ENCODE data around the gene CDH12. TPM values are rescaled to one million over a fixed set of nuclear protein-coding genes. Genes with fewer than 3 reads are reported as not detected.
"Not testable (repeated sequence)": the region's sequence is repeated elsewhere in the genome, so short reads cannot be mapped to it uniquely, and the experiment has no call there.

Gene CDH12
- total RNA-seq, 1 donor: under 0.01 TPM

DNA sequence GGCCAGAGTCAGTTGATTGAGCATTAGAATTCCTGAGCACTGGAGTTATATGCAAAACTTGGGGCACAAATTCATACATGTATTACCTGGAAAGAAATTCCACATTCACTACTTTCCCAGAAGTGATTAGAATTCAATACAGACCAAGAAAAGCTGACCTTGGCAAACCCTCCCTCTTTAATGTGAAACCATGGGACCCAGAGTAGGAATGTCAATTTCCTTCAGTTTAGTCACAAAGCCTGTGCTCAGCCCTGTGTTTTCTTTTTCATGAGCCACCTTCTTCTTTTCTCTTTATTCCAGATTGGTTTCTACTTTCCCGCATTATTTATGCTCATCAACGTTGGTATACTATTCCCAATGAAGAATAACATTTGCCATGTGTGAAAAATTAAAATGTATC, 420.2 kb downstream of the CDH12 start:
- no peaks in the 10 kb centered on the region for H3K4me1 ChIP-seq (ENCODE audit: insufficient read depth, low read length)
- H3K4me3 ChIP-seq (ENCODE audit: low read length): no peak overlapping the region
- H3K27me3 ChIP-seq (ENCODE audit: insufficient read depth, low read length): no peaks in the 10 kb centered on the region
- no peaks in the 10 kb centered on the region for H3K9me3 ChIP-seq (ENCODE audit: low read depth, low read length)

DNA sequence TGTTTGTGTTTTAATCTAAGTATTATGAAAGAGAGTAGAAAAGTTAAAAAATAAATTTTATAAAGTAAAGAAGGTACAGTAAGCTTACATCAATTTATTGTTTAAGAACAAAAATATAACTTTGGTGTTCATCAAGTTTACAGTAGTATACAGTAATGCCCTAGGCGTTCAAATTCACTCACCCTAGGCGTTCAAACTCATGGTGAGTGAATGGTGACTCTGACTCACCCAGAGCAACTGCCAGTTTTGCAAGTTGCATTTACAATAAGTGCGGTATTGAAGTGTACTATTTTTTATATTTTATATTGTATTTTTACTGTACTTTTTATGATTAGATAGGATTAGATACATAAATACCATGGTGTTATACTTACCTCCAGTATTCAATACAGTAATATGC, 421.3 kb downstream of the CDH12 start:
- H3K4me1 ChIP-seq (ENCODE audit: insufficient read depth, low read length): no peaks in the 10 kb centered on the region
- H3K4me3 ChIP-seq (ENCODE audit: low read length): no peak overlapping the region
- no peaks in the 10 kb centered on the region for H3K9me3 ChIP-seq (ENCODE audit: low read depth, low read length)
- H3K27me3 ChIP-seq (ENCODE audit: insufficient read depth, low read length): no peaks in the 10 kb centered on the region

DNA sequence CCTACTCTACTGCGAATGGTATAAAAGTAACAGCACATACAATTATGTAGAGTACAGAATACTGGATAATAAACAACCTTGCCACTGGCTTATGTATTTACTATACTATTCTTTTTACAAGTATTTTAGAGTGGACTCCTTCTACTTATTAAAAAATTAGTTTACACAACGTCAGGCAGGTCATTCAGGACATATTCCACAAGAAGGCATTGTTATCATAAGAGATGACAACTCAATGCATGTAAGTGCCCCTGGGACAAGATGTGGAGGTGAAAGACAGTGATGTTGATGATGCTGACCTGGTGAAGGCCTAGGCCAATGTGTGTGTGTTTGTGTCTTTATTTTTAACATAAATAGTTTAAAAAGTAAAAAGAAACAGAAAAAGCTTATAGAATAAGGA, 421.7 kb downstream of the CDH12 start:
- H3K9me3 ChIP-seq (ENCODE audit: low read depth, low read length): no peaks in the 10 kb centered on the region
- H3K27me3 ChIP-seq (ENCODE audit: insufficient read depth, low read length): no peaks in the 10 kb centered on the region
- H3K4me3 ChIP-seq (ENCODE audit: low read length): no peak overlapping the region
- no peaks in the 10 kb centered on the region for H3K4me1 ChIP-seq (ENCODE audit: insufficient read depth, low read length)

DNA sequence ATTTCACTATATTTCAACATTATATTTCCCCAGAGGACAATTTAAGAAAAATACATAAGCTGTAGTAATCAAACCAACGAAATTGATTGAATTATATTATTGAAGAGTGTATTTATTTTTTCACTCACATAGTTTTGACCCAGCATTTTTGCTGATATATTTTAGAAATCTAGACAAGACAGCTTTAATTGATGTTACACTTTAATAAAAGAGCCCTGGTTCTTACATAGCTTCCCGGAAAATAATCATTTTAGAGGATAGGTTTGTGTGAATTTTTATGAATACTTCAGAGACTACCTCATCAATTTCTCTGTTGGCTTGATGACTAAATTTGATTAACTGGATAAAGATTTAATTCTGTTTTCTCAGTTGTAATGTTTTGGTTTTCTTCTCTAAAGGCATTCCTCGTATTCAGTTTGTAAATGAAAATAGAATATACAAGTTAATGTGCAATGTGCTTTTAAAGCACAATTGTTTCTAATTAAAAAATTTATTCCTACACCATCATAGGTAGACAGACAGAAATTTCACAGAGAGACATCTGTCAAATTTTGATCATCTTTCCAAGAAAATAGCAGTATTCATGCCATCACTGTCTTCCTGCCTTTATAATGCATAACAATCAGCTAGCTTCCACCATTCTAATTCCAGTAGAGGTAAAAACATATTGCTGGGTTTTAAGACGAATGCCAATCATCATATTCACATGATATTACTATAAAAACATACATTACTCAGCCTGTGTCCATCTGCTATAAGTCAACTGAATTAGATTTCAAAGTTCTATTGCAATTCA, 441.4 kb downstream of the CDH12 start:
- H3K4me1 ChIP-seq (ENCODE audit: insufficient read depth, low read length): no peaks in the 10 kb centered on the region
- H3K27me3 ChIP-seq (ENCODE audit: insufficient read depth, low read length): no peaks in the 10 kb centered on the region
- no peak overlapping the region for H3K4me3 ChIP-seq (ENCODE audit: low read length)
- no peaks in the 10 kb centered on the region for H3K9me3 ChIP-seq (ENCODE audit: low read depth, low read length)

DNA sequence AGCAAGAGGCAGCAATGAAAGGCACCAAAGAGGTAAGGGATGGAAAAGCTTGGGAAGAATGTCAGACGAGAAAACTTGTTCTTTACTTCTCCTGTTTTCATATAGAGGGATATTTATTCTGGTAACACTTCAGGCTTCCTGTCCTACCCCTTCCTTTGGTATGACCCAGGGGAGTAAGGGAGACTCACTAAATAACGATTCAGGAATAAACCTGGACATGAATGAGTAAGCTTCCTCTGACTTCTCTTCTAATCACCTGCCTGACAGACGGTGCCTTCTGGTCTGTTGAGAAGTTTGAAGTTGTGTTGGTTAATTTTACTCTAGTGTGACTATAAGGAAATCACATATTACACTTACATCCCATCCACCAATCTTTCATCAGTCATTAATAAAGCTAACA, 461.2 kb downstream of the CDH12 start:
- H3K4me3 ChIP-seq (ENCODE audit: low read length): no peak overlapping the region
- H3K4me1 ChIP-seq (ENCODE audit: insufficient read depth, low read length): no peaks in the 10 kb centered on the region
- no peaks in the 10 kb centered on the region for H3K9me3 ChIP-seq (ENCODE audit: low read depth, low read length)
- H3K27me3 ChIP-seq (ENCODE audit: insufficient read depth, low read length): no peaks in the 10 kb centered on the region

DNA sequence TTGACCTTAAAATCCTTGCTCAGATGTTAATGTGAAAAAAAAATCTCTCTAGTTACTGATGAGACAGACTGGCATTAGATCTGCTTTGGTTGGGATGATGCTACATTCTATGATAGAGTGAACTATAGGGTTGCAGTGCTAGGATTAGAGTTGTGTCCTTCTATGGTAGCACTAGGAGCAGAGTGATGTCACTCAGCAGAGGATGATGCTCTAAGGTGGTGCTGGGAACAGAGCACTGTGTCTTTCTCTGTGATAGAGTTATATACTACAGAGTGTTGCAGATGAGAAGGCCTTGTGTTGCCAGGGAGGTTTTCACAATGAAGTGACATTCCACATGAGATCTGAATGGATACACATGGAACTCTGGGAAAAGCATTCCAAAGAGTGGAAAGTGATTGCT, 462.3 kb downstream of the CDH12 start:
- Histone ChIP-seq H3K27me3 (ENCODE audit: insufficient read depth, low read length) (no peaks in the 10 kb centered on the region), H3K4me1 (ENCODE audit: insufficient read depth, low read length) (no peaks in the 10 kb centered on the region)

DNA sequence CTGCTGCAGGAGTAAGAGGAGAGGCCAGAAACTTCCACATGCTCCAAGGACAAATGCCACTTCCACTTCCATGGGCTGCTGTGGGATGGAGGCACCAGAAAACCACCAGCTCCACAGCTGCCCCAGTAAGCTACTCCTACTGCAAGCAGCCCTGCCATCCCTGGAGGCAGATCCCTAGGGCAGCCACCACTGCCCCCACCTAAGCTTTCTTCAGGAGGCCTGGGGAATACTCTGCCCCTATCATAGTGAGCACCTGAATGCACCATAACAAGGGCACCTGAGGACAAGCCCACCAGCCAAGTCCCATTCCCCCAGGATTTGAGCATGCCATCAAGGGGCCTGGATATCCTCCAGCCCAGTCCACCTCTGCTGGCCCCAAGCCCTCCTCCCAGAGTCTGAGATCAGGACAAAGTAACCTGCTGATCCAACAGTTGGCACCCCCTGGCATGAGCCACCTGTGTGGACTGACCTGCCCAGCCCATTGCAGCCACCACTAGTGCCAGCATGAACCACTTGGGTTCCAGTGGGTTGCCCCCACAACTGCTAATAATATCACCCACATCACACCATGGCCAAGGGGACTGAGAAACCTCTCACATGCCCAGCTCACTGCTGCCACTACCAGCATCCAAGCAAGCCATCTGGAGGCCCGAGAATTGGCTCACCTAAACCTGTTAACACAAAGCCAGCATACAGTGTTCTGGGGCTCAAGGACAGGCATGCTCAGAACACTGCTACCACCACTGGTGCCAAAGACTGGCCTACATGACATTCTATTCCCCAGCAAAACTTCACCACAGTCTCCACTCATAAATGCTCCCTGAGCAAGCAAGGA, 480.1 kb downstream of the CDH12 start:
- H3K4me1 ChIP-seq (ENCODE audit: insufficient read depth, low read length): no peaks in the 10 kb centered on the region
- H3K4me3 ChIP-seq (ENCODE audit: low read length): no peak overlapping the region
- no peaks in the 10 kb centered on the region for H3K9me3 ChIP-seq (ENCODE audit: low read depth, low read length)
- no peaks in the 10 kb centered on the region for H3K27me3 ChIP-seq (ENCODE audit: insufficient read depth, low read length)

More for the DNA sequence above, 462.3 kb downstream of the CDH12 start:
- Histone ChIP-seq H3K4me3 (ENCODE audit: low read length) (no peak overlapping the region), H3K9me3 (ENCODE audit: low read depth, low read length) (no peaks in the 10 kb centered on the region)

DNA sequence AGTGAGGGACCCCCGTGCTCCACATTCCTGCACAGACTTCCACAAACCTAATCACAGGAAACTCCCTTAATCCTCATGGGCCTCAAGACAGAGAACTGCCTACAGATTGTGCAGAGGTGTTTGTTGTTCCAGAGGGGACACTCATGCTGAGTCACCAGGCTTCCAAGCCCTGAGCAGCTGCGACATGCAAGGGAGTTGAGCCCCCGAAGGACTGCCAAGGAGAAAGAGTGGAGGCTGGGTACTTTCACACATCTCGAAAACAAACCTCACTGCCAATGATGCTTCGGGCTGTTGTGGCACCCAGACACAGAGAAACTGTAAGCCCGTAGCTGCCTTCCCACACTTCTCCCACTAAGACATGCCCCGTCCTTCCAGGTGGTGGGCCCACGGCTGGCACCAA, 480.8 kb downstream of the CDH12 start:
- no peaks in the 10 kb centered on the region for H3K4me1 ChIP-seq (ENCODE audit: insufficient read depth, low read length)
- H3K9me3 ChIP-seq (ENCODE audit: low read depth, low read length): no peaks in the 10 kb centered on the region
- no peaks in the 10 kb centered on the region for H3K27me3 ChIP-seq (ENCODE audit: insufficient read depth, low read length)
- H3K4me3 ChIP-seq (ENCODE audit: low read length): no peak overlapping the region

DNA sequence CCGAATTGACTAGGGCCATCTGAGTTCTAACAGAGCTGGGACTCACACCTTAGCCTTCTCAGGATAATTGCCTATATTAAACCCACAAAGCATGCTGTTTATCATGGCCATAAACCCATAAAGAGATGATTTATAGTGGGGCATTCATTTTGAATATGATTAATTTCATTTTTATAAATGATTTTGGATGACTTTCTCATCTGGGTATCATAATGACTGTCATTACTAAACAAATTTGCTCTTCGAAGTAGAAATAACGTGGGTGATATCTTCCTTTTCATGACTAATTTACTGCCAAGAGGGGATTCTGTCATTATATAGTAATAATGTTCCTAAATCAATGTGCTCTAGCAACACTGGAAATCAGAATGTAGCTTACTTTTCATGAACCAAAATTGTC, 498.2 kb downstream of the CDH12 start:
- H3K9me3 ChIP-seq (ENCODE audit: low read depth, low read length): no peaks in the 10 kb centered on the region
- no peak overlapping the region for H3K4me3 ChIP-seq (ENCODE audit: low read length)
- H3K27me3 ChIP-seq (ENCODE audit: insufficient read depth, low read length): no peaks in the 10 kb centered on the region
- no peaks in the 10 kb centered on the region for H3K4me1 ChIP-seq (ENCODE audit: insufficient read depth, low read length)

DNA sequence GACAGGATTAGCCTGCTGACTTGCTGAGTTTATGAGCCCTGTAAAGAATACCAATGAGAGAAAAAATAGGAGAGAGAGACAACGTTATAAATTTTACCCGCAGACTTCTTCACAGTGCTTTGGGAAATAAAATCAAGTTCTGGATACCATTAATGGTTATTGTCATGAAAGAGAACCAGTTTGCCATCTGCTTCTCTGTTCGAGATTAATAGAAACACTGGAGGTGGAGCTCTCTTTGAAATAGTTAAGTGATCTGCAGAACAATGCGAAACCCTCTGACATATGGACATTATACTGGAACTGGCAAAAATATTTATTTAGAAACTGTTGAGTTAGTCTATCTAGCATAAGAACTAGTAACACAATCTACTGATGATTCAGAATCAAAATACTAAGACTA, 500.7 kb downstream of the CDH12 start:
- Histone ChIP-seq H3K9me3 (ENCODE audit: low read depth, low read length) (no peaks in the 10 kb centered on the region), H3K4me3 (ENCODE audit: low read length) (no peak overlapping the region)

DNA sequence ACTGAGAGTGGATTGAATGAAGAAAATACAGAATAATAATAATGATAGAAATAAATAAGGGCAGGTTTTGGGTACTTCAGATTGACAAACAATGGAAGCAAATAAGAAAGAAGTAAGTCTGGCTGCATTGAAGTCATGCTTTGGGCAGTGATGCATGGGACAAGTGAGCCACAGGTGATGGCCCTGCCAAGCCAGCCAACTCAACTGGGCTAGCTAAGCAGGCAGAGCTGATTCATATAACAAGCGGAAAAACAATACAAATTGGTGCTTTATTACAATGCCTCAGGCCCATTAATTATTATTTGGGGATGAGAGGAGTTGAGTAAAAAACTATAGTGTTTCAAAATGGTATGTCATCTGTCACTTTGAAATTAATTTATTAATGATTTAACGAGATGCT, 502.0 kb downstream of the CDH12 start:
- no peaks in the 10 kb centered on the region for H3K9me3 ChIP-seq (ENCODE audit: low read depth, low read length)
- H3K4me1 ChIP-seq (ENCODE audit: insufficient read depth, low read length): no peaks in the 10 kb centered on the region
- no peak overlapping the region for H3K4me3 ChIP-seq (ENCODE audit: low read length)
- H3K27me3 ChIP-seq (ENCODE audit: insufficient read depth, low read length): no peaks in the 10 kb centered on the region

More for the DNA sequence above, 500.7 kb downstream of the CDH12 start:
- H3K4me1 ChIP-seq (ENCODE audit: insufficient read depth, low read length): no peaks in the 10 kb centered on the region
- no peaks in the 10 kb centered on the region for H3K27me3 ChIP-seq (ENCODE audit: insufficient read depth, low read length)

DNA sequence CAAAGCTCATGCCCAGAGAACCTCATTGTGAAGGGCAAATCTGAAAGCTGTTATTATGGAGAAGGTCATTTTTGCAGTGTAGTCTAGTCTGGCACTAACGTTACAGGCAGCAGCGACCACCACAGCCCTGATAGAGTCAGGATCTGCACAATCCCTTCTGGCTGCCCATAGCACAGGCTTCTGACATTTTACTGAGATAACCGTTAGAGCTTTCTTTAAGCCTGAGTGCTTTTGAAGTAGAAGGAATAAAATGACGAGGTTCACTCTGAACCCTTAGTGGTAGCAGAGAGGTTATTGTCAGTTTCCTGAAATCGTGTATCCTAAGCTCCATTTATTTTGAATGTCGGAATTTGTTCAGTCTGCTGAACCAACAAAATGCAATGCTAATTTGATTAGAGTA, 505.1 kb downstream of the CDH12 start:
- Histone ChIP-seq H3K4me3 (ENCODE audit: low read length) (no peak overlapping the region), H3K27me3 (ENCODE audit: insufficient read depth, low read length) (no peaks in the 10 kb centered on the region), H3K9me3 (ENCODE audit: low read depth, low read length) (no peaks in the 10 kb centered on the region), H3K4me1 (ENCODE audit: insufficient read depth, low read length) (no peaks in the 10 kb centered on the region)

DNA sequence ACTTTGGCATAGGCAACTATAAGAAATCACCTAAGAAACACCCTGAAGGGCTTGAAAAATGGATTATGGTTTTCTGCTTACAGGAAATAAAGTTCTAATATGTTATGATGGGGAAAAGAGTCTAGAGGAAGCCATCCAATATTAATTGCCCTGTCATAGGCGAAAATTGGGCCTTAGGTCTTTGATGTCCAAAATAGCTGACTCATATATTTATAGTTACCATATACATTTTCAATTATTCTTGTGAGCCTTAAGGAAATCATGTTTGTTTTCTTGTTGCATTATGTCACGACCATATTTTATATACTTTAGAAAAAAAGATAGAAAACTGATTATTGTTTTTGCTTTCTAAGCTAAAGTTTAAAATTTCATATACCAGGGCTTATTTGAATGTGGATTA, 509.1 kb downstream of the CDH12 start:
- Histone ChIP-seq H3K4me1 (ENCODE audit: insufficient read depth, low read length) (no peaks in the 10 kb centered on the region), H3K4me3 (ENCODE audit: low read length) (no peak overlapping the region)

DNA sequence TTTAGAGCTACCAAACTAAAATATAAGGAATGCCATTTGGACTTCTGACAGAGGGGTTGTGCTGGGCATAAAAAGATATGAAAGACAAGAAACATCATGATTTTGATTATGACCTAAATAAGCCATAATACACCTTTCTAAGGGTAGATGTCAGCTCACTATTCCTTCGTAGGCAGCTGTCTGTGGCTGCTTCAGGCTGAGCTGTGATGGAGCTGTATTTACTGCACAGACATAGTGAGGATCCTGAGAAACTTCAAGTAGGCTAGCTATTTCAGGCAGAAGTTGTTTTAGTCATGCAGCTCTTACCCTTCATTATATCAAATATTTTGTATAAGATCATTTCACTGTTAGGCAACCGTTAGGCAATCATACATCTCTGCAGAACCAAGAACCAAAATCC, 511.7 kb downstream of the CDH12 start:
- Histone ChIP-seq H3K4me1 (ENCODE audit: insufficient read depth, low read length) (no peaks in the 10 kb centered on the region), H3K9me3 (ENCODE audit: low read depth, low read length) (no peaks in the 10 kb centered on the region), H3K4me3 (ENCODE audit: low read length) (no peak overlapping the region), H3K27me3 (ENCODE audit: insufficient read depth, low read length) (no peaks in the 10 kb centered on the region)

More for the DNA sequence above, 509.1 kb downstream of the CDH12 start:
- H3K9me3 ChIP-seq (ENCODE audit: low read depth, low read length): no peaks in the 10 kb centered on the region
- no peaks in the 10 kb centered on the region for H3K27me3 ChIP-seq (ENCODE audit: insufficient read depth, low read length)

DNA sequence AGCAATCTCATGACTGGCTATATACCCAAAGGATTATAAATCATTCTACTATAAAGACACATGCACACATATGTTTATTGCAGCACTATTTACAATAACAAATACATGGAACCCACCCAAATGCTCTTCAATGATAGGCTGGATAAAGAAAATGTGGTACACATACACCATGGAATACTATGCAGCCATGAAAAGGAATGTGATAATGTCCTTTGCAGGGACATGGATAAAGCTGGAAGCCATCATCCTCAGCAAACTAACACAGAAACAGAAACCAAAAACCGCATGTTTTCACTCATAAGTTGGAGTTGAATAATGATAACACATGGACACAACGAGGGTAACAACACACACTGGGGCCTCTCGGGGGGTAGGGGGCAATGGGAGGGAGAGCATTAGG, 520.2 kb downstream of the CDH12 start:
- H3K9me3 ChIP-seq (ENCODE audit: low read depth, low read length); H3K4me3 ChIP-seq (ENCODE audit: low read length); H3K27me3 ChIP-seq (ENCODE audit: insufficient read depth, low read length): not testable (repeated sequence)

More for the DNA sequence above, 520.2 kb downstream of the CDH12 start:
- H3K4me1 ChIP-seq (ENCODE audit: insufficient read depth, low read length): not testable (repeated sequence)
